GM12891 (cell line): ENCODE data around the gene ESAM.

Source experiments
- POLR2A ChIP-seq: IDR thresholded peaks from 2 replicates; pipeline ENCODE4 v1.6.1; 2011; ENCODE audit warnings: low read depth, low read length, control low read depth
- POLR2AphosphoS5 ChIP-seq: IDR thresholded peaks from 2 replicates; pipeline ENCODE4 v1.6.1; 2011; ENCODE audit warnings: low read depth, low read length, control low read depth
- SPI1 ChIP-seq: IDR thresholded peaks from 2 replicates; pipeline ENCODE4 v1.6.1; 2011; ENCODE audit warnings: low read depth, low read length, control low read depth

GRCh38 chr11:124753624-124754023 is 8.5 kb downstream of the ESAM start:
- TF ChIP-seq POLR2AphosphoS5 (no peak), POLR2A (no peak), SPI1 (no peak)
